GM19467 (cell line): ENCODE measurements around the gene CDIP1.
A peak's percentile ranks its signal among the peaks of the same experiment; 100 is the strongest.

ENCODE experiments used
- ATAC-seq: cut with Tn5 transposase; IDR thresholded peaks from one replicate; pipeline ENCODE4 v1.9.1; 2021; ENCODE audit warnings: mild to moderate bottlenecking, moderate library complexity; ENCODE audit not compliant: unreplicated experiment

CDIP1 gene

DNA sequence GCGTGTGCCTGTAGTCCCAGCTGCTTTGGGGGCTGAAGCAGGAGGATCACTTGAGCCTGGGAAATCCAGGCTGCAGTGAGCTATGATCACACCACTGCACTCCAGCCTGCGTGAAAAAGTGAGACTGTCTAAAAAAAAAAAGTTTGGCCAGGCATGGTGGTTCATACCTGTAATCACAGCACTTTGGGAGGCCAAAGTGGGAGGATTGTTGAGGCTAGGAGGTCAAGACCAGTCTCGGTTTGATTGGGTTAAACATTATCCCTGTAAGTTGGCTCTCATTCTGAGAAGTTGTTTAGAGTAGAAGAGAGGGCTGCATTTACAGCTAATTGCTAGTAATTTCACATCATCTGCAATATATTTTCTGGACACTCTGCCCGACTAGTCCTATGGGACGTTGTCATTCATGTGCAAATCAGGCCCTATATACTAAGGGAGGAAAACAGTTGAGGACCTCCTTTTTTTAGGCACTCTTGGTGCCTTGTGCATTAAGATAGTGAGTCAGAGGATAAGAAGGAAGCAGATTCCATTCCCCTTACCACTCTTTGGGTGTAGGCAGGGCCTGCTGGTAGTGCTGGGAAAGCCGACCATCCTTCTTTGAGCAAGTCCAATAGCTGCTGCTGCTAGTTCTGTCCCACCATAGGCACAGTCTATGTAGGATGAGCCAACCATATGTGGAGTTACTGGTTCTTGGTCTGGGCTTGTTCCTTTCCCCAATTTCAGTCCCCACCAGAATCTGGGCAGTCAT is 43.7 kb downstream of the CDIP1 start:
- ATAC-seq = no peak

DNA sequence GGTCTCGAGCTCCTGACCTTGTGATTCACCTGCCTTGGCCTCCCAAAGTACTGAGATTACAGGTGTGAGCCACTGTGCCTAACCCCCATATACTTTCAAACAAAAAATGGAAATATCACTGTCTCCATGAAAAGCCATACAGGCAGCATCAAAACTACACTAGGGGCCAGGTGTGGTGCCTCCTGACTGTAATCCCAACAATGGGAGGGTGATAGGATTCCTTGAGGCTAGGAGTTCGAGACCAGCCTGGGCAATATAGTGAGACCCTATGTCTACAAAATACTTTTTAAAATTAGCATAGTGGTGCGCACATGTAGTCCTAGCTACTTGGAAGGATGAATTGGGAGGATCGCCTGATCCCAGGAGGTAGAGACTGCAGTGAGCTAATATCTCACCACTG is 46.7 kb downstream of the CDIP1 start:
- ATAC-seq = no peak

DNA sequence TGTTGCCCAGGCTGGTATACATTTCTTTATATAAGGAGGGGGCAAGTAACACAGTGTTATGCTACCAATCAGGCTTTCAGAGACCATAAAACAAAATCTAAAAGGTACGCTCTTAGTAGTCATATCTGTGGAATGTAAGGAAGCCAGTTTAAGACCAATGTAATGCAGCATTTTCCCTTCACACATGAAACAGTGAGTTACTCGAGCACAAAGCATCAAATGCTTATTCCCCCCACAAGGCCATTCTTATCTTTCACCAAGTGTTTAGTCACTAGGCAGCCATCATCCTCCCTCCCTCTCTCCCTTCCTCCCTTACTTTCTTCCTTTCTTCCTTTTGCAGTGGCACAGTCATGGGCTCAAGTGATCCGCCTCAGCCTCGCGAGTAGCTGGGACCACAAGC is 49.5 kb downstream of the CDIP1 start:
- ATAC-seq = no peak

DNA sequence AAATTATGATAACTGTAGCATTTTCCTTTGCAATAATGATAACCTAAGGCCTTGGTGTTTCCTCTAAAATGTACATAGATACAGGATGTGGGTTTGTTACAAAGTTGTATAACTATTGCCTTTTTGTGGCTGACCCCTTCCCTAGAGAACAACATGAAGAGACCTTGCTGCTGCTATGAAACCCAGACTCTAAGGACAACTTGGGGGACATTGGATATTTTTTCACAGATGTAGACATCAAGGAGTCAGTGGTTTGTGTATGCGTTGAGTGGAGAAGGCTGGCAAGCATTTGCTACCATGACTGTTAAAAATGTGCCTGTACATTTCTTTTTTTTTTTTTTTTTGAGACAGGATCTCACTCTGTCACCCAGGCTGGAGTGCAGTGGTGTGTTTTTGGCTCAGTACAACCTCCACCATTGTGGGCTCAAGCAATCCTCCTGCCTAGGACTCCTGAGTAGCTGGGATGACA is 50.0 kb downstream of the CDIP1 start:
- ATAC-seq = no peak

DNA sequence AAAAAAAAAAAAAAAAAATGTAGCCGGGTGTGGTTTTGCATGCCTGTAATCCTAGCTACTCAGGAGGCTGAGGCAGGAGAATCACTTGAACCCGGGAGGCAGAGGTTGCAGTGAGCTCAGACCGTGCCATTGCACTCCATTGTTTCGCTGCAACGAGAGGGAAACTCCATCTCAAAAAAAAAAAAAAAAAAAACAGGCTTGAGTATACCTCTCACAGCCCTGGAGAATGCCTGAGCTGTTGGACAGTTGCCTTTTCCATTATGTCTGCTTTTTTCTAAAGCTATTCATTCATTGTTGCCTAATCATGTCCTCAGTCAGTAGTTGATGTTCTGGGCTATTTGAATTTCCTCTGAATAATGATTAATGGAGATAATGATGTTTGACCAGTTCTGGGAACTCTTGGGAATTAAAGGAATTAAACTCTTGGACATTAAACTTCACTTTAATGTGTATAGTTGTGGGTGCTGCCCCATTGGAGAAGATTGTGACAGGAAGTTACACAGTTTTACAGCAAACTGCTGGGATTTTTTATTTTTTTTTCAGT is 50.5 kb downstream of the CDIP1 start:
- ATAC-seq = no peak

DNA sequence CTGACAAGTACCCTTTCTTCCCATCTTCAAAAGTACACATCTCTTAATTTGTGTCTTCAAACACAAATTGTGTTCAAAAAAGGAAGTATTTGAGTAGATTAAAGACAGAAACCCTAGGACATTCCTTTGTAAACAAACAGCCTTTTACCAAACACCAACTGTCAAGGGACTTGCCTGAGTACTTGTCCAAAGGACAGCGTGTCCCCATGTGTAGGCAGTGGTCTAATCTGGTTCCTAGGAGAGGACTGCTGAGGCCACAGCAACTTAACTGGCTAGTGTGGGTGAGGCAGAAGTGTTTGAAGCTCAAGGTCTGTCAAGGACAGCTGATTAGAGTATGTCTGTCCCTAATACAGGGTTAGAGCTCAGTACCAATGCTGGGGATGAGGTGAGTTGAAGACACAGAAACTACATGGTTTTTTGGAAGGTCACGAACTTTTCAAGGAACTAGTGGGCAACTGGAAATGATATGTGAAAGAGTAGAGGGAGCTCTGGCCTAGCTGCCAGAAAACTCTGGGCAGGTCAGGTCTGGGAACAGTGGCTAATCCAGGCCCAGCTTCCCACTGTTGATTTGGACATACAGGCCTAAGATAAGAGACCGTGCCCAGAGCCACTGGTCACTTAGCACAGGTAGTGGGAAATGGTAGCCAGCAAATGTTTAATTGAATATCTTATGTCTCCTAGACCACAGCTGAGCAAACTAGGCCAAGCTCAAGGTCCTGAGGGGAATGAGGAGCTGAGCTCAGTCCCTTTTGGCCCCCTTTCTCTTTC is 52.3 kb downstream of the CDIP1 start:
- ATAC-seq = no peak

DNA sequence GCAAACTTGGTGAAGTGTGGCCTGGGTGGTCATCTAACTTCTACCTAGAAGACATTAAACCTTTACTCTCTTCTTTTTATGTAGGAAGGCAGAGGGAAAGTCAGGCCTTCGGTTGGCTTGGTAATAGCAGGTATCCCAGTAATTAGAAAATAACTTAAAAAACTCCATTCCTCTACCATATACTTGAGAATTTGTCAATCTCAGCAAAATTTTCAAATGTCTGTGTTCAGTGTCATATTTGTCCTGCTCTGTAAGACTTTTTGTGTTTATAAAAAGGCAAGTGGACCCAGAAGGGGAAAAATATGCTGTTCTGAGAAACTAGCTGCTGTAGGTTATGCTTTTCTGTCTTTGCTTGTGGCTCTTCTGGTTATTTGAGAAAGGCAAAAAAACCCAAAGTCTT is 56.6 kb downstream of the CDIP1 start:
- ATAC-seq = no peak

DNA sequence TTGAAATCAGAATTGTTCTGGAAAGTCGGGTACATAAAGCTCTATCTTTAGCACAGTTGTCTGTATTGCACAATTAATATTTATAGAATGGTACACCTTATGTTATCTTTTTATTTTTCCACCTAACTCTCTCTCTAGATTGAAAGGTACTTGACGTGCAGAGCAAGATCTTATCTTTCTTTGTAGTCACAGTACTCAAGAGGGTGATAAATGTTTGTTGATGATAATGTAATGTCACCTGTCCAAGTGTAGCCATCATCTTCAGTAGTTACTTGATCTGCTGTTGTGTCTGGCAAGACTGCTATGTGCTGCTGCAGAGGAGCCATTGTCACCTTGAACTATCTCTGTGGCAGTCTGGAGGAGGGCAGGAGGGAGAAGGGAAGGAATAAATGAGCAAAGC is 57.0 kb downstream of the CDIP1 start:
- ATAC-seq = no peak

DNA sequence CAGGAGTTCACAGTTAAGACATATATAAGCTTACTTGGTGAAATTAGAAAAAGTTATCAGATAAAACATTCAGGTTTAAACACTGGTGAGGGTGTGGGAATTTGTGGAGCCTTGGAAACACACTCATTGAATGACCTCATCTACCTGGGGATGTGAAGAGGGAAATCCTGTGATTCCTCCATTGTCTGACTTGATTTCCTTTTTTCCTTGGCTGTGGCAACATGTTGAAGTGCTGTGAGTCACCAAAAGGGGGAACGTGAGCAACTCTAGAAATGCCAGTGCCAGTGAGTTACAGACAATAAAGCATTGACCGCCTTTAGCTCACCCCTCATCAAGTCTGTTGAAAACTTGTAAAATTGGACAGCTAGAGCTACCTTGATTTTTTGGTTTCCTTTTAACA is 60.6 kb downstream of the CDIP1 start:
- ATAC-seq = no peak

DNA sequence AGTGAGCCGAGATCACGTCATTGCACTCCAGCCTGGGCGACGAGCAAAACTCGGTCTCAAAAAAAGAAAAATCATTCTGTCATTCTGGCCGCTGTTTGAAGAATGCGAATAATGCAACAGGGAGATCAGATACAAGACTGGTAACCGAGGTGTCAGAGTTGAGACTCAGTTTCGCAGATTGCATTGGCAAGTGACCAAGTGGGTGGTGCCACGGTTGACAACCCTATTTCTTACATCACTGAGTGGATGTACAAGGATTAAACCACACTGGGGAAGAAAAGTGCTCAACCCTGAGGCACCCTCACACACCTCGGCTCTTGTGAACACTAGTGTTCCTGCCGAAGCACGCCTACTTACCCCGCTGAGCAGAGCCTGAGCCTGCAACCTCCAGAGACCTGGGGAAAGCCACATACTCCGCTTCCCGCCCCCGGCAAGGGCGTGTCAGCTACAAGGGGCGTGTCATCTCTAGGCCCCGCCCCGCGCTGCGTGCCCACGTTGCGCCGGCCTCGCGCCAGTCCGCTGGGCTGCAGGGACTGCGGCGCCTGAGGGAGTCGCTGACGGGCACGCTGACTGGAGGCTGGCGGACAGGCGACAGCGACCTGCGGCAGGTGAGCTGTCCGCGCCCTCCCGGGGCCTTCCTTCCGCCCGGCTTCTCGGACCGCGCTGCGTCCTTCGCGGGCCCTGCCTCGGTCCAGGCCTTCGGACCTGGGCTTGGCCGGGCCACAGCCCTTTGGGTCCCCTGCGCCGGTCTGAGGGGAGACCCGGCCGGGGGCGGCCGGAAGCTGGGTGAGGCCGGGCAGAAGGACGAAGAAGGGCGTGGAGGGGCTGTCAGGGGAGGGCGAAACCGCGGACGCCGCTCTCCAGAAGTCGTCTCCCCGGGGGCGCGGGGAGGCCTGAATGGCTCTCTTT is 62.4 kb downstream of the CDIP1 start, which contains the start of gene HMOX2:
Gene HMOX2, plus strand, starts transcription at position 519 of the 909 bp plus-strand sequence. CDS start 29,127 bp downstream, outside the sequence.
- ATAC-seq = peak; percentile 78

DNA sequence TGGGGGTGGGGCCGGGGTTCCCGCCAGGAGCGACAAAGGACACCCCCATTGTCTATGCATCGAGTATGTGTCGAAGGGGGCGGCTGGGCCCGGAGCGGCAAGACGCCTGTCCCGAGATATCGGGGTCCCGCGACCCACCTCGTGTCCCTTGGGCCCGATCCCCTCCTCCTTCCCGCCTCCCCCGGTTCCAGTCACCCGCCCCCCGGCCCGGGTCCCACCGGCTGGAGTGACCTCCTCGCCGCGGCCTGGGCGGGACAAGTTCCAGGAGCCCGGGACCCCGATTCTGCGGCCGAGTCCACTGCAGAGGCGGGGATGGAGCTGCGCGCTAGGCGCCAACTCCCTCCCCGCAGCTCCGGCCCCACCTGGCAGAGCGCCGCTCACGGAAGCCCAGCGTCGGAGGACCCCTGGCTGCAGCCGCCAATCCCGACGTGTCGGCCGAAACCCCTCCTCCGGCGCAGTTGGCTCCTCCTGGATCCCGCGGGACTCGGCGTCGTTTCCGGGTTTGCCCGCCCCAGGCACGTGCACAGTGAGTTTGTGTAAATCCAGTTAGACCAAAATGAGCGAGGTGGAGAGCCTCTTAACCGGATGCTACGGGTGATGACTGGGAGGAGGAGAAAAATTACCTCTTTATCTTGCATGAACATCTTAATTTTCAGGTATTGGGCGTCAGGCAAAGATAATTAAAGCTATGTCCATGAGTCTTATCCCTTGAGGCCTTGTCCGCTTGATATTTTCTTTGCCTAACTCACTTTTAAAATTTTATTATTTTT is 64.2 kb downstream of the CDIP1 start, which contains the start of gene NMRAL1:
Gene NMRAL1, minus strand, starts transcription at position 434 of the 770 bp plus-strand sequence. CDS start 493 bp downstream, outside the sequence.
- peak; percentile 44 for ATAC-seq

DNA sequence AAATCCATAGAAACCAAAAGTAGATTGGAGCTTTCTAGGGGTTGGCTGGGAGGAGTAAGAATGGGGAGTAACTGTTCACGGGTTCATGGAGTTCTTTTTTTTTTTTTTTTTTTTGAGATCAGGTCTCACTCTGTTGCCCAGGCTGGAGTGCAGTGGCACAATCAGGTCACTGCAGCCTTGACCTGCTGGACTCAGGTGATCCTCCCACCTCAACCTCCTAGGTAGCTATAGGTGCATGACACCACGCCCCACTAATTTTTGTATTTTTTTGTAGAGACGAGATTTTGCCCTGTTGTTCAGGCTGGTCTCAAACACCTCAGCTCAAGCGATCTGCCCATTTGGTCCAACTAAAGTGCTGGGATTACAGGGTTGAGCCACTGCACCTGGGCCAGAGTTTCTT is 65.7 kb downstream of the CDIP1 start:
- ATAC-seq = no peak

DNA sequence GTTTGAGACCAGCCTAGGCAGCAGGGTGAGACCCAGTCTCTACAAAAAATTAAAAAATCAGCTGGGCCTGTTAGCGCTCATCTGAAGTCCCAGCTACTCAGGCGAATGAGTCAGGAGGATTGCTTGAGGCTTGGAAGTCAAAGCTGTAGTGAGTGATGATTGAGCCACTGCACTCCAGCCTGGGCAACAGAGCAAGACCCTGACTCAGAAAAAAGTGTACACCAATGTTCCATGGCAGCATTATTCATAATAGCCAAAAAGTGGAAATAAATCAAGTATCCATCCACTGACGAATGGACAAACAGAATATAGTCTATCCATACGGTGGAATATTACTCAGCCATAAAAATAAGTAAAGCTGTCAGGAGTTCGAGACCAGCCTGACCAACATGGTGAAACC is 66.7 kb downstream of the CDIP1 start:
- no peak for ATAC-seq

DNA sequence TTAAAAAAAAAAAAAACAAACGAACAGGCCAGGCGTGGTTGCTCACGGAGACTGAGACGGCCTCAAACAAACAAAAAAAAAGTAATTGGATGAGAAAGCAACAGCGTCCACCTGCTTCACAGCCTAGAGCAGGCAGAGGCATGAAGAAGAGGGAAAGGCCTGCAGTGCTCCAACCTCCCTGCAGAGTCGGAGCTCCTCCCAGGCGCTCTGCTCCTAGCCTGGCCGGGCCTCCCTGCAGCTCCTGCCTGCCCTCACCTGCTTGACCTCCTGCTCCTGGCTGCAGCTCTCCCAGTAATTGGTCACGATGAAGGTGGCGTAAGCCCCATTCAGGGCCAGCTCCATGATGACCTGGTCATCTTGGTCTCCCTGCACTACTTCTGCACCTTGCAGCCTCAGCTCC is 69.6 kb downstream of the CDIP1 start:
- no peak for ATAC-seq

DNA sequence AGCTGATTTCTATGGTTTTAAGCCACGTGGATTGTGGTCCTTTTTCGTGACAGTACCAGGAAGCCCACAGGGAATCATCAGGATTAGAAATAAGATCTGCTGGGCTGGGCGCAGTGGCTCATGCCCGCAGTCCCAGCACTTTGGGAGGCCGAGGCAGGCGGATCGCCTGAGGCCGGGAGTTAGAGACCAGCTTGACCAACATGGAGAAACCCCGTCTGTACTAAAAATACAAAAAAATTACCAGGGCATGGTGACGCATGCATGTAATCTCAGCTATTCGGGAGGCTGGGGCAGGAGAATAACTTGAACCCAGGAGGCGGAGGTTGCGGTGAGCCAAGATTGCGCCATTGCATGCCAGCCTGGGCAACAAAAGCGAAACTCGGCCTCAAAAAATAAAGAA is 70.7 kb downstream of the CDIP1 start:
- ATAC-seq = no peak

DNA sequence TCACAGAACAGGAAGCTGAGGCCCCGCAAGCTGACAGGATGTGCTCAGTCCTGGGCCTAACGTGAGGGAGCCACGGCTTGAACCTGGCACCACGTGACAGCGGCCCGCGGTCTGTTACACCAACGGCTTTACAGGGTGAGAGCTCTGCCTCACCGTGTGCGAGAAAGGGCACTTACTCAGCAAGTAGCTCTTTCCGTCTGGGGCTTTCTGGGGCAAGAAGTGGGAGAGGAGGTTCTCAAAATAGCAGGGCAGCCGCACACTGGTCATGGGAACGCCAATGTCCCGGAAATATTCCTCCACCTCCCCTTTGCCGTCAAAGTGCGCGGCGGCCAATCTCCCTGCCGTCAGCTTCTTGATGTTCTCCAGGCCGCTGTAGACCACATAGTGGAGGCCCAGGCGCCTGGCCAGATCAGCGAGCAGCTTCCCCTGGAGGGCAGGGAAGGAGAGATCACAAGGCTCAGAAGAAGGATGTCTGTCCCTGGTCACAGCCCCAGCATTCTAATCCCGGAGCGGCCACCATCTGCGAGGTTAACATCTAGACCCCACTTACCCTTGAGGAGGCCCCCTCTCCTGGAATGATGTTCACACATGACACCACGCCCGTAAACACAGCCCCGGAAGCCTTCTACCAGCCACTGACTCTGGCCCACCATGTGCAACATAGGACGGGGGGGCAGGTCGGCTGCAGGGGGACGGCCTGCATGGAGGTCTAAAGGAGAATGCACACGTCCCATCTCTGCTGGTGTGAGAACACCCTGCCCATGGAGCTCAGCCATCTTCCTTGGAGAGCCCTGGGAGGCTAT is 72.4 kb downstream of the CDIP1 start:
- ATAC-seq = no peak

DNA sequence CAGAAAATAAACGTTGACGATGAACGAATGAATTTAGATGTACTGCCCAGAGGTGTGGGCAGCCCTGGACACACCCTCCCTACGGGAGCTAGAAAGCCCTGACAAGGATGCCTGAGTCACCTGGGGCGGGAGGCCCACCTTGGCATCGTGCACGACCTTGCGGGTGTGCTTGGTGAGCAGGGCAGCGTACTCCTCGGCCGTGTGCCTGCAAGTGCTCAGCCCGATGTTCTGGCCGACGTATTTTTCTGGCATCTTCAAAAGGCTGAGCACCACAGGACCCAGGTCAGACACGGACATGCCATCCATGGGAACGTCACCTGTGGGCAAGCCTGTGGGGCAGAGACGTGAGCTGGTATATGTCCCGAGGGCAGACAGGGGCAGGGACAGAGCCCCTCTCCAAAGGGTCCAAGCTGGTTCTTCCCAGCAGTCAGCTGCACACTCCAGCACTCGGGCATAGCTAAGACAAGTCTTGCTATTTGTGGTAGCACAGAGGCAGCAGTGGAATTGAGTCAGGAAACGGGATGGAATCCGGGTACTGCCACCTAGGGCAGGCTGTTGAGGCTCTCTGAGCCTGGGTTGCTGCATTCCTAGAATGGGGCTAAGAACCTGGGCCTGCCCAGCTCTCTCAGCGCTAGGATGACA is 74.9 kb downstream of the CDIP1 start:
- ATAC-seq = no peak

DNA sequence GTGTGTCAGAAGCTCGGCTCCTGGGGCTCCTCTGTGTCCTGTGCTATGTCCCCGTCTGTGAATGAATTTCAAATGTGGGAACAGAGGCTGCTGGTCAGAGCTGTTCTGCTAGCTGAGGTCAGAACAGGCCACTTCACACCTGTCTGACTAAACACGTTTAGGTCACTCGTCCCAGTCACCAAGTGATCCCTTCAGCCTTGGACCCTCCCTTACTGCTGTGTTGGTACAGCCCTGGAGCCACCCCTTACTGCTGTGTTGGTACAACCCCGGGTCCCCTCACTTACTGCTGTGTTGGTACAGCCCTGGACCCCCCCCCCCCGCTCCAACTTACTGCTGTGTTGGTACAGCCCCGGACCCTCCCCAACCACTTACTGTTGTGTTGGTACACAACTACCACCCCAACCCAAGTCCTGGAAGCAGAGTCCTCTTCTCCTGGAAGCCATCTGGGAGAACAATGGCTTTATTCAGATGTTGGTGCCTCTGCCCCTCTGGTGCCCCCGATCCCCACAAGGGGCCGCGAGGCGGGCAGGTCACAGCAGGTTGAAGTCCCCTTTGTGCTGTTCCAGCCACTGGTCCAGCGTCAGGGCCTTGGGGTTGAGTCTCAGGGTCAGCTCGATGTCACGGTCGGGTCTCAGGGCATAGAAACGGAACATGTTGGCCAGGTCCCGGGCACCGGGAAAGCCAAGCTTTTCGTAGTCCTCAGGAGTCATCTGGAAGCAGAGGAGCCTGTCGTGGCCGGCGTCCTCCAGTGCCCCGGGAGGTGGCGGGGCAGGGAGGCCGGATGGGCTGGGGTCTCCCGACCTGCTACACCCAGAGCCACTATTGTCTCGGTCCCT is 77.1 kb downstream of the CDIP1 start:
- ATAC-seq = no peak
